Neural cell (in vitro differentiated cells): ENCODE data around the gene PRKCE. TPM values are rescaled to one million over a fixed set of nuclear protein-coding genes. Genes with fewer than 3 reads are reported as not detected.

Experiments used
- H2AFZ ChIP-seq: fragments of 200-600, 300-800 bp; sonication (generic), shearing (Covaris generic); 2 replicates; pipeline ENCODE4 v1.6.0; 2014; ENCODE audit warnings: low read depth, mild to moderate bottlenecking, antibody characterized with exemption, low read length, moderate library complexity
- H3F3A ChIP-seq: fragments of 200-600 bp; shearing (Covaris generic); 2 replicates; pipeline ENCODE4 v1.6.1; 2016; ENCODE audit warnings: mild to moderate bottlenecking, moderate library complexity, mixed read lengths, antibody characterized with exemption, low read length; ENCODE audit not compliant: insufficient read depth, poor library complexity, severe bottlenecking
- H3K27ac ChIP-seq: fragments of 200-600, 300-800 bp; sonication (generic), shearing (Covaris generic); 2 replicates; pipeline ENCODE4 v1.5.1; 2014; ENCODE audit warnings: mild to moderate bottlenecking, low read length, moderate library complexity
- H3K27me3 ChIP-seq: fragments of 300-800, 200-600 bp; sonication (generic), shearing (Covaris generic); 2 replicates; pipeline ENCODE4 v1.6.0; 2014; ENCODE audit warnings: mild to moderate bottlenecking, low read depth, low read length, moderate library complexity; ENCODE audit not compliant: insufficient read depth
- H3K36me3 ChIP-seq: fragments of 300-800, 200-600 bp; sonication (generic), shearing (Covaris generic); 2 replicates; pipeline ENCODE4 v1.5.1; 2014; ENCODE audit warnings: mild to moderate bottlenecking, antibody characterized with exemption, low read length, moderate library complexity; ENCODE audit not compliant: insufficient read depth
- H3K4me2 ChIP-seq: fragments of 300-800, 200-600 bp; sonication (generic), shearing (Covaris generic); 2 replicates; pipeline ENCODE4 v1.6.0; 2014; ENCODE audit warnings: mild to moderate bottlenecking, low read length
- H3K4me3 ChIP-seq: fragments of 300-800, 200-600 bp; sonication (generic), shearing (Covaris generic); 2 replicates; pipeline ENCODE4 v1.5.1; 2014; ENCODE audit warnings: mild to moderate bottlenecking, low read length, moderate library complexity
- H3K79me2 ChIP-seq: fragments of 200-600 bp; shearing (Covaris generic); replicated peaks from 2 replicates; pipeline ENCODE4 v1.6.0; 2014; ENCODE audit warnings: mild to moderate bottlenecking, low read length, moderate library complexity; ENCODE audit not compliant: insufficient read depth
- H3K9ac ChIP-seq: fragments of 300-800, 200-600 bp; sonication (generic), shearing (Covaris generic); 2 replicates; pipeline ENCODE4 v1.6.1; 2016; ENCODE audit warnings: mild to moderate bottlenecking, low read length, mixed read lengths
- H3K9me2 ChIP-seq: fragments of 200-600 bp; shearing (Covaris generic); 2 replicates; pipeline ENCODE4 v1.6.1; 2016; ENCODE audit warnings: mild to moderate bottlenecking, low read length, mixed read lengths; ENCODE audit not compliant: insufficient read depth
- H3K9me3 ChIP-seq: fragments of 200-600, 300-800 bp; sonication (generic), shearing (Covaris generic); 2 replicates; pipeline ENCODE4 v1.6.1; 2016; ENCODE audit warnings: mild to moderate bottlenecking, mixed run types, low read length, moderate library complexity, mixed read lengths
- H4K20me1 ChIP-seq: fragments of 200-600 bp; shearing (Covaris generic); 2 replicates; pipeline ENCODE4 v1.6.1; 2016; ENCODE audit warnings: mild to moderate bottlenecking, mixed run types; ENCODE audit not compliant: insufficient read depth
- EP300 ChIP-seq: fragments of 450-650 bp; conservative IDR thresholded peaks from 2 replicates; pipeline ENCODE4 v1.6.1; 2014; ENCODE audit warnings: antibody characterized with exemption, mild to moderate bottlenecking, moderate library complexity; ENCODE audit not compliant: poor library complexity, severe bottlenecking
- EZH2 ChIP-seq: fragments of 200-600, 300-800 bp; shearing (Covaris generic), sonication (generic); IDR thresholded peaks from 2 replicates; pipeline ENCODE4 v1.6.1; 2014; ENCODE audit warnings: antibody characterized with exemption, low read length, borderline replicate concordance, mild to moderate bottlenecking; ENCODE audit not compliant: insufficient read depth, poor library complexity, severe bottlenecking
- MXI1 ChIP-seq: fragments of 450-650 bp; conservative IDR thresholded peaks from 2 replicates; pipeline ENCODE4 v1.6.1; 2014; ENCODE audit warnings: antibody characterized with exemption, mild to moderate bottlenecking; ENCODE audit not compliant: poor library complexity, severe bottlenecking
- POLR2AphosphoS5 ChIP-seq: IDR thresholded peaks from 2 replicates; pipeline ENCODE4 v1.6.1; 2012
- RAD21 ChIP-seq: fragments of 450-650 bp; conservative IDR thresholded peaks from 2 replicates; pipeline ENCODE4 v1.6.1; 2014; ENCODE audit warnings: antibody characterized with exemption, mild to moderate bottlenecking, moderate library complexity
- SMC3 ChIP-seq: fragments of 450-650 bp; conservative IDR thresholded peaks from 2 replicates; pipeline ENCODE4 v1.6.1; 2014; ENCODE audit warnings: antibody characterized with exemption, mild to moderate bottlenecking, moderate library complexity; ENCODE audit not compliant: poor library complexity
- TAF1 ChIP-seq: IDR thresholded peaks from 2 replicates; pipeline ENCODE4 v1.6.1; 2012; ENCODE audit warnings: low read depth
- polyA plus RNA-seq: library from polyadenylated mRNA; depleted of rRNA; stranded (reverse); fragments of >200 nt; gene quantifications from 2 replicates; pipeline ENCODE4 v1.2.3, GENCODE V29; 2014
- TF ChIP-seq, protein P1 (sequence below): fragments of 450-650 bp; IDR thresholded peaks from 2 replicates; pipeline ENCODE4 v1.5.1; 2014; ENCODE audit warnings: antibody characterized with exemption, mild to moderate bottlenecking, moderate library complexity; ENCODE audit not compliant: poor library complexity, severe bottlenecking
- TF ChIP-seq, protein P2 (sequence below): IDR thresholded peaks from 2 replicates; pipeline ENCODE4 v1.6.1; 2012; ENCODE audit warnings: borderline replicate concordance

Gene PRKCE
- polyA plus RNA-seq, 1 donor from 2014 or later, result 5.4 TPM

DNA sequence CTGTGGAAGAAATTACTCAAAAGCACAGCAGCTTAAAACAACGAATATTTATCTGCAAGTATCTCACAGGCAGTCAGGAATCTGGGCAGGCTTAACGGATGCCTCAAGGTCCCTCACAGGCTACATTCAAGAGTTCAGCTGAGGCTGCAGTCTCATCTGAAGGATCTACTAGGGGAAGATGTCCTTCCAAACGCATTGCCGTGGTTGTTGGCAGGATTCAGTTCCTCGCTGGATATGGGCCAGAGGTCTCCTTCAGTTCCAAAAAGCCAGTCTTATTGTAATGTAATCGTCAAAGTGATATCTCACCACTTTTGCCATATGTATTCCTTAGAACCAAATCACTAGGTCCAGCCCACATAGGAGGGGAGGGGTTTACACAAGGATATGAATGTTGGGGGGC, 547.5 kb downstream of the PRKCE start:
- no peak overlapping the region for H2AFZ ChIP-seq
- H3K9me2 ChIP-seq, result no peaks in the 10 kb centered on the region
- no peaks in the 10 kb centered on the region for H3F3A ChIP-seq
- no peaks in the 10 kb centered on the region for H3K36me3 ChIP-seq
- H3K4me2 ChIP-seq, result no peak overlapping the region
- no peaks in the 10 kb centered on the region for H3K27me3 ChIP-seq
- H3K9me3 ChIP-seq, result no peaks in the 10 kb centered on the region
- H3K9ac ChIP-seq, result no peak overlapping the region
- no peaks in the 10 kb centered on the region for H3K79me2 ChIP-seq
- no peak overlapping the region for H3K27ac ChIP-seq
- TF ChIP-seq, protein P1, sequence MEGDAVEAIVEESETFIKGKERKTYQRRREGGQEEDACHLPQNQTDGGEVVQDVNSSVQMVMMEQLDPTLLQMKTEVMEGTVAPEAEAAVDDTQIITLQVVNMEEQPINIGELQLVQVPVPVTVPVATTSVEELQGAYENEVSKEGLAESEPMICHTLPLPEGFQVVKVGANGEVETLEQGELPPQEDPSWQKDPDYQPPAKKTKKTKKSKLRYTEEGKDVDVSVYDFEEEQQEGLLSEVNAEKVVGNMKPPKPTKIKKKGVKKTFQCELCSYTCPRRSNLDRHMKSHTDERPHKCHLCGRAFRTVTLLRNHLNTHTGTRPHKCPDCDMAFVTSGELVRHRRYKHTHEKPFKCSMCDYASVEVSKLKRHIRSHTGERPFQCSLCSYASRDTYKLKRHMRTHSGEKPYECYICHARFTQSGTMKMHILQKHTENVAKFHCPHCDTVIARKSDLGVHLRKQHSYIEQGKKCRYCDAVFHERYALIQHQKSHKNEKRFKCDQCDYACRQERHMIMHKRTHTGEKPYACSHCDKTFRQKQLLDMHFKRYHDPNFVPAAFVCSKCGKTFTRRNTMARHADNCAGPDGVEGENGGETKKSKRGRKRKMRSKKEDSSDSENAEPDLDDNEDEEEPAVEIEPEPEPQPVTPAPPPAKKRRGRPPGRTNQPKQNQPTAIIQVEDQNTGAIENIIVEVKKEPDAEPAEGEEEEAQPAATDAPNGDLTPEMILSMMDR, result no peak
- TF ChIP-seq, protein P2, sequence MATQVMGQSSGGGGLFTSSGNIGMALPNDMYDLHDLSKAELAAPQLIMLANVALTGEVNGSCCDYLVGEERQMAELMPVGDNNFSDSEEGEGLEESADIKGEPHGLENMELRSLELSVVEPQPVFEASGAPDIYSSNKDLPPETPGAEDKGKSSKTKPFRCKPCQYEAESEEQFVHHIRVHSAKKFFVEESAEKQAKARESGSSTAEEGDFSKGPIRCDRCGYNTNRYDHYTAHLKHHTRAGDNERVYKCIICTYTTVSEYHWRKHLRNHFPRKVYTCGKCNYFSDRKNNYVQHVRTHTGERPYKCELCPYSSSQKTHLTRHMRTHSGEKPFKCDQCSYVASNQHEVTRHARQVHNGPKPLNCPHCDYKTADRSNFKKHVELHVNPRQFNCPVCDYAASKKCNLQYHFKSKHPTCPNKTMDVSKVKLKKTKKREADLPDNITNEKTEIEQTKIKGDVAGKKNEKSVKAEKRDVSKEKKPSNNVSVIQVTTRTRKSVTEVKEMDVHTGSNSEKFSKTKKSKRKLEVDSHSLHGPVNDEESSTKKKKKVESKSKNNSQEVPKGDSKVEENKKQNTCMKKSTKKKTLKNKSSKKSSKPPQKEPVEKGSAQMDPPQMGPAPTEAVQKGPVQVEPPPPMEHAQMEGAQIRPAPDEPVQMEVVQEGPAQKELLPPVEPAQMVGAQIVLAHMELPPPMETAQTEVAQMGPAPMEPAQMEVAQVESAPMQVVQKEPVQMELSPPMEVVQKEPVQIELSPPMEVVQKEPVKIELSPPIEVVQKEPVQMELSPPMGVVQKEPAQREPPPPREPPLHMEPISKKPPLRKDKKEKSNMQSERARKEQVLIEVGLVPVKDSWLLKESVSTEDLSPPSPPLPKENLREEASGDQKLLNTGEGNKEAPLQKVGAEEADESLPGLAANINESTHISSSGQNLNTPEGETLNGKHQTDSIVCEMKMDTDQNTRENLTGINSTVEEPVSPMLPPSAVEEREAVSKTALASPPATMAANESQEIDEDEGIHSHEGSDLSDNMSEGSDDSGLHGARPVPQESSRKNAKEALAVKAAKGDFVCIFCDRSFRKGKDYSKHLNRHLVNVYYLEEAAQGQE, result no peak
- TF ChIP-seq EZH2, result no peak
- TF ChIP-seq SMC3, result no peak
- TF ChIP-seq EP300, result no peak
- TF ChIP-seq POLR2AphosphoS5, result no peak
- TF ChIP-seq TAF1, result no peak
- no peak for TF ChIP-seq RAD21
- TF ChIP-seq MXI1, result no peak
- H4K20me1 ChIP-seq, result no peaks in the 10 kb centered on the region
- H3K4me3 ChIP-seq, result no peak overlapping the region

DNA sequence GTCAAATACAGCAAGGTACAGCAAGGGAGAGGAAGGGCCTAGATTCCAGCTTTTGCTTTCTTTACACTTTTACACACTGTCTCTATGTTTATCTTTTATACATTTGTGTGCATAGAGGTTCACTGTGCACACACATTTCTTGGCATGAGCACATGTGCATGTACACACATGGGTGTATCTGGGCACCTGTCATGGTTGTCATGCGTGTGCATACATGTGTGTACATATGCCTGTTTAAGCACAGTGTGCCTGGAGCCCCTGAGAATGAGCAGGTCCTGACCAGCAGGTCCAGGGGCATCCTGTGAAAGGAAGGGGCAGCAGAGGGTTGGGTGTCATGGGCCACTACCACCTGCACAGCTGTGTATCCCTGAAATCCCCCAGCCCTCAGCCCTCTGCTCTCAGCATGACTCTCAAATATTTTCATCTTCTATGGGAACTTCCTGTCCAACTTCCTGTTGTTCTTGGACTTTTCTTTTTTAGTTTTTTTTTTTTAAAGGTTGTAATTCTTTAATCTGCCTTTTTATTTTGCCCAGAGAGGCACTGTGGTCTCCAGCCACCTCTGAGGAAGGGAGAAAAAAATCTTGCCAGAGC, 548.7 kb downstream of the PRKCE start:
- Histone ChIP-seq H3K9me3 (no peaks in the 10 kb centered on the region), H3K4me2 (no peak overlapping the region)

More for the DNA sequence above, 548.7 kb downstream of the PRKCE start:
- no peak overlapping the region for H2AFZ ChIP-seq
- H3K79me2 ChIP-seq, result no peaks in the 10 kb centered on the region
- no peak overlapping the region for H3K4me3 ChIP-seq
- no peaks in the 10 kb centered on the region for H3K9me2 ChIP-seq
- H3F3A ChIP-seq, result no peaks in the 10 kb centered on the region
- no peaks in the 10 kb centered on the region for H4K20me1 ChIP-seq
- no peaks in the 10 kb centered on the region for H3K27me3 ChIP-seq
- H3K9ac ChIP-seq, result no peak overlapping the region
- H3K36me3 ChIP-seq, result no peaks in the 10 kb centered on the region
- H3K27ac ChIP-seq, result no peak overlapping the region
- TF ChIP-seq EZH2, result no peak
